RWPE1 (cell line): Measurements from ENCODE around the gene PRPF6.

Source experiments
- CTCF ChIA-PET: fragments of 350-600 bp; sonication (Branson Sonifier 250); formaldehyde crosslinking; extraction: SDS; loops from one replicate; lab custom pipeline; 2021; lab: Yijun Ruan, JAX
- POLR2A ChIA-PET: fragments of 400-600 bp; formaldehyde crosslinking; extraction: SDS; loops from one replicate; lab custom pipeline; 2020; ENCODE audit warnings: antibody characterized with exemption; ENCODE audit not compliant: low non-redundant PET; lab: Yijun Ruan, JAX
- DNase-seq: peaks from one replicate; pipeline ENCODE4 v3.0.0; 2012; ENCODE audit warnings: low spot score
- H3K27ac ChIP-seq: fragments of 450-650 bp; 2 replicates; pipeline ENCODE4 v1.5.1; 2017
- CTCF ChIP-seq: fragments of 450-650 bp; conservative IDR thresholded peaks from 2 replicates; pipeline ENCODE4 v1.5.1; 2017; ENCODE audit warnings: low read depth, mild to moderate bottlenecking

PRPF6 gene

GRCh38 chr20:63935447-63935846, 45.5 kb upstream of the PRPF6 start:
- no peak for DNase-seq
- ChIA-PET CTCF (no interaction called here), POLR2A (no interaction called here)
- no peak for TF ChIP-seq CTCF
- peak overlapping the region; percentile 91 for H3K27ac ChIP-seq

GRCh38 chr20:63937596-63937995, 43.3 kb upstream of the PRPF6 start:
- POLR2A ChIA-PET = interaction anchor here (1.0 kb wide), 1 partner anchor 9 kb away, joined by 5 read pairs; no protein-coding TSS in a partner anchor
- CTCF ChIA-PET = interaction anchor here (0.6 kb wide), 1 partner anchor 8 kb away, joined by 3 read pairs; no protein-coding TSS in a partner anchor
- H3K27ac ChIP-seq = peak overlapping the region; percentile 91
- TF ChIP-seq CTCF = no peak
- DNase-seq = no peak

GRCh38 chr20:63939061-63939935, 41.6 kb upstream of the PRPF6 start:
- H3K27ac ChIP-seq = peak overlapping the region; percentile 91
- ChIA-PET CTCF (interaction anchor here (0.7 kb wide), 1 partner anchor 27 kb away, joined by 3 read pairs; no protein-coding TSS in a partner anchor), POLR2A (no interaction called here)
- no peak for TF ChIP-seq CTCF
- DNase-seq = no peak

GRCh38 chr20:63940071-63940471, 40.9 kb upstream of the PRPF6 start:
- DNase-seq = no peak
- POLR2A ChIA-PET = no interaction called here
- H3K27ac ChIP-seq = peak overlapping the region; percentile 91
- CTCF ChIA-PET = interaction anchor here (0.6 to 1.0 kb wide), 2 partner anchors 33 to 43 kb away, joined by 4 read pairs; no protein-coding TSS in a partner anchor
- no peak for TF ChIP-seq CTCF

GRCh38 chr20:63940472-63941266, 40.3 kb upstream of the PRPF6 start:
- ChIA-PET POLR2A (interaction anchor here (0.9 kb wide), 1 partner anchor 76 kb away, joined by 3 read pairs; the partner anchor contains the start of gene TPD52L2), CTCF (interaction anchor here (0.6 to 1.3 kb wide), 5 partner anchors 23 to 397 kb away, joined by 3 to 5 read pairs (median 4); no protein-coding TSS in a partner anchor)
- TF ChIP-seq CTCF = no peak
- H3K27ac ChIP-seq = peak overlapping the region; percentile 91
- no peak for DNase-seq
